Activated CD4-positive, CD25-positive, alpha-beta regulatory T cell treated with anti-CD3 and anti-CD28 coated beads, Interleukin-2, amount 50 U/mL, for 24 hours (primary cell): ENCODE results near the gene HERC5.
A peak's percentile ranks its signal among the peaks of the same experiment; 100 is the strongest.

ENCODE experiments used
- ATAC-seq, 2 donors: fragments of 150-1000 bp; cut with Tn5 transposase; one replicate each; pipeline ENCODE4 v1.10.0; 2021; ENCODE audit warnings: mild to moderate bottlenecking in 1 of 2, moderate library complexity in 1 of 2

The HERC5 gene

GRCh38 chr4:88448889-88449288 lies 8.0 kb upstream of the HERC5 start:
- ATAC-seq = no peak

GRCh38 chr4:88449290-88449689 lies 7.6 kb upstream of the HERC5 start:
- no peak for ATAC-seq

GRCh38 chr4:88451205-88451604 lies 5.7 kb upstream of the HERC5 start:
- no peak for ATAC-seq

- ATAC-seq = no peak
Measured at GRCh38 chr4:88452912-88453311, 4.0 kb upstream of the HERC5 start.

GRCh38 chr4:88457307-88458103 lies 586 bp downstream of the HERC5 start:
- peak; percentile 54 to 59 for ATAC-seq

- no peak for ATAC-seq
Measured at GRCh38 chr4:88458104-88458740, 1.3 kb downstream of the HERC5 start.

- ATAC-seq = no peak
Measured at GRCh38 chr4:88465653-88466192, 8.8 kb downstream of the HERC5 start.

GRCh38 chr4:88467392-88467791 lies 10.5 kb downstream of the HERC5 start:
- ATAC-seq = peak; percentile 65 to 86

GRCh38 chr4:88477229-88477860 lies 20.4 kb downstream of the HERC5 start:
- no peak for ATAC-seq

- no peak for ATAC-seq
Measured at GRCh38 chr4:88478247-88478646, 21.3 kb downstream of the HERC5 start.

GRCh38 chr4:88481537-88481936 lies 24.6 kb downstream of the HERC5 start:
- no peak for ATAC-seq

GRCh38 chr4:88489100-88489761 lies 32.3 kb downstream of the HERC5 start:
- ATAC-seq = no peak

- ATAC-seq = no peak
Measured at GRCh38 chr4:88497859-88498409, 41.0 kb downstream of the HERC5 start.

- ATAC-seq = no peak
Measured at GRCh38 chr4:88503344-88503743, 46.4 kb downstream of the HERC5 start.

GRCh38 chr4:88511236-88511635 lies 54.3 kb downstream of the HERC5 start:
- ATAC-seq = no peak

GRCh38 chr4:88514557-88515511 lies 57.9 kb downstream of the HERC5 start:
- ATAC-seq = no peak

- no peak for ATAC-seq
Measured at GRCh38 chr4:88516746-88517145, 59.8 kb downstream of the HERC5 start.

GRCh38 chr4:88517825-88518224 lies 60.9 kb downstream of the HERC5 start:
- ATAC-seq = no peak

GRCh38 chr4:88518911-88519310 lies 62.0 kb downstream of the HERC5 start:
- ATAC-seq = no peak

- ATAC-seq = peak in 1 of 2 donors; percentile 33
Measured at GRCh38 chr4:88522702-88523324, 65.9 kb downstream of the HERC5 start.
